Stimulated activated memory B cell treated with anti-CD40 and anti-IgM and Interleukin-4, amounts not matched to agents 10 μg/mL and 1 μg/mL and 100 μg/mL, for 72 hours (primary cell): Measurements from ENCODE around the gene MRPL53.
"Not testable (repeated sequence)": the region's sequence is repeated elsewhere in the genome, so short reads cannot be mapped to it uniquely, and the experiment has no call there.

ENCODE experiments used
- ATAC-seq: fragments of 150-1000 bp; cut with Tn5 transposase; 2 replicates; pipeline ENCODE4 v1.10.0; 2021
- H3K27ac Mint-ChIP-seq: one replicate; pipeline ENCODE4 v1.8.0; 2022; ENCODE audit warnings: mild to moderate bottlenecking, mixed read lengths
- H3K27me3 Mint-ChIP-seq: one replicate; pipeline ENCODE4 v1.8.0; 2022; ENCODE audit warnings: mixed read lengths
- H3K36me3 Mint-ChIP-seq: one replicate; pipeline ENCODE4 v1.8.0; 2022; ENCODE audit warnings: mixed read lengths
- H3K4me1 Mint-ChIP-seq: one replicate; pipeline ENCODE4 v1.8.0; 2022; ENCODE audit warnings: mixed read lengths
- H3K4me3 Mint-ChIP-seq: one replicate; pipeline ENCODE4 v1.8.0; 2022; ENCODE audit warnings: mild to moderate bottlenecking, moderate library complexity, mixed read lengths
- H3K9me3 Mint-ChIP-seq: one replicate; pipeline ENCODE4 v1.8.0; 2022; ENCODE audit warnings: mixed read lengths

The MRPL53 gene

GRCh38 chr2:74472945-74473258 lies 422 bp upstream of the MRPL53 start:
- H3K36me3 Mint-ChIP-seq = peaks cover 32% of the 10 kb centered on the region

DNA sequence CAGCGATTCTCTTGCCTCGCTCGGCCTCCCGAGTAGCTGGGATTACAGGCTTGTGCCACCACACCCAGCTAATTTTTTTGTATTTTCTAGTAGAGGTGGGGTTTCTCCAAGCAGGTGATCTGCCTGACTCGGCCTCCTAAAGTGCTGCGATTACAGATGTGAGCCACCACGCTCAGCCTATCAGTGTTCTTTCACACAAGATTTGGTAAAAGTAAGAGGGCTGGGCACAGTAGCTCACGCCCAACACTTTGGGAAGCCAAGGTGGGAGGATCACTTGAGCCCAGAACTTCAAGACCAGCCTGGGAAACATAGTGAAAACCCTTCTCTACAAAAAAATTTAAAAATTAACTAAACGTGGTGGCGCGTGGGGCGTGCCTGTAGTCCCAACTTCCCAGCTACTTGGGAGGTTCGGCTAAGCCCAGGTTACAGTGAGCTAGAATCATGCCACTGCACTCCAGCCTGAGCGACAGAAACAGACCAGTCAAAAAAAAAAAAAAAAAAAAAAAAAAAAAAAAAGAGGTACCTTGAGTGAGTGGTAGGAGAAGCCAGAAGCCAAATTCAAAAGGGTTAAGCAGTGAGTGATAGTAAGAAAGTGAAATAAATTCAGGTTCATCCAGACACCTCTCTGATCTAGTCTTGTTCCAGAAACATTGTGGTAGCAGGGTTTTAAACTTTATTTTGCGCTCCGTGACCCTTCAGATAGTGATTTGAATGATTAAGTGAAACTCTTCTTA lies 981 bp downstream of the MRPL53 start:
- Mint-ChIP-seq H3K4me1 (peaks cover 24% of the 10 kb centered on the region), H3K4me3 (peak overlapping the region; percentile 98), H3K9me3 (no peaks in the 10 kb centered on the region), H3K27me3 (no peaks in the 10 kb centered on the region), H3K27ac (peak overlapping the region; percentile 96), H3K36me3 (peaks cover 26% of the 10 kb centered on the region)
- no peak for ATAC-seq

More at GRCh38 chr2:74472945-74473258, 422 bp upstream of the MRPL53 start:
- peaks cover 24% of the 10 kb centered on the region for H3K4me1 Mint-ChIP-seq
- peak overlapping the region; percentile 96 for H3K27ac Mint-ChIP-seq
- no peak for ATAC-seq
- no peaks in the 10 kb centered on the region for H3K27me3 Mint-ChIP-seq
- H3K4me3 Mint-ChIP-seq = peak overlapping the region; percentile 98
- no peaks in the 10 kb centered on the region for H3K9me3 Mint-ChIP-seq

- Mint-ChIP-seq H3K4me1 (peaks cover 25% of the 10 kb centered on the region), H3K27ac (peak overlapping the region; percentile 78), H3K36me3 (peaks cover 26% of the 10 kb centered on the region), H3K4me3 (peak overlapping the region; percentile 63)
- not testable (repeated sequence) for ATAC-seq, H3K27me3 Mint-ChIP-seq, H3K9me3 Mint-ChIP-seq
Measured at GRCh38 chr2:74470742-74471141, 1.7 kb downstream of the MRPL53 start.

DNA sequence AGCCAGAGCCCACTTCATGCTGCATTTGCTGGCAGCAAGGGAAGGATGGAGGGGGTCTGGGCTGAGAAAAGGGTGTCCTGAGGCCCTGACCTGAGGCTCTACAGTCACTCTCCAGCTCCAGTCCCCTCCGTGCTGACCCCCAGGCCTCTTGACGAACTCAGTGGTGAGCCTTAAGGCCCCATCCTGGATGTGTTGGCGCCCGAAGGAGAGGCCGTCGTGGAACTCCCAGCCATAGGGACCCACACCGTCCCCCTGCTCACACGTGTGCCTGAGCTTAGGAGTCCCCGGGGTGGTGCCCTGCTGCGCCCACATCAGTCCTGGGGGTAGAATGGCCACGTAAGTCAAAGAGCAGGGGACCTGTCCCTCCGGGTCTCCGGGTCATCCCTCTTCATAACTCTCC lies 8.1 kb downstream of the MRPL53 start:
- Mint-ChIP-seq H3K9me3 (no peaks in the 10 kb centered on the region), H3K36me3 (peaks cover 28% of the 10 kb centered on the region), H3K4me1 (peaks cover 31% of the 10 kb centered on the region), H3K27me3 (no peaks in the 10 kb centered on the region), H3K27ac (peak overlapping the region; percentile 93), H3K4me3 (peak overlapping the region; percentile 93)
- peak; percentile 3 for ATAC-seq

DNA sequence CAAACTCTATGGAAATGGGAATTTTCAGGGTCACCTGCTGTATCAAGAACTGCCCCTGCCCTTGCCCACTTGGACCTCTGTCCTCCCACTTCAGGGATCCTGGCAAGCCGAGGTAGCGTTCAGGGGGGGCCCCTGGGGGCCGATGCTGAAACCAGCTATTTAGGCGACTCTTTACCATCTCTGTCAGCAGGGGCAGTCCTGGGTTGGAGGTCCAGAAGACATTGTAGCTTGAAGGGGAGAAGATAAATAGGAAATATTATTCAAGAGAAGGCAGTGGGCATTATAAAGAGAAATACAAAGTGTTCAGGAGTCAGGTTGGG lies 9.7 kb downstream of the MRPL53 start:
- Mint-ChIP-seq H3K27ac (peak overlapping the region; percentile 14), H3K4me1 (peaks cover 40% of the 10 kb centered on the region), H3K4me3 (no peak overlapping the region), H3K27me3 (no peaks in the 10 kb centered on the region), H3K9me3 (no peaks in the 10 kb centered on the region), H3K36me3 (peaks cover 28% of the 10 kb centered on the region)
- ATAC-seq = no peak

DNA sequence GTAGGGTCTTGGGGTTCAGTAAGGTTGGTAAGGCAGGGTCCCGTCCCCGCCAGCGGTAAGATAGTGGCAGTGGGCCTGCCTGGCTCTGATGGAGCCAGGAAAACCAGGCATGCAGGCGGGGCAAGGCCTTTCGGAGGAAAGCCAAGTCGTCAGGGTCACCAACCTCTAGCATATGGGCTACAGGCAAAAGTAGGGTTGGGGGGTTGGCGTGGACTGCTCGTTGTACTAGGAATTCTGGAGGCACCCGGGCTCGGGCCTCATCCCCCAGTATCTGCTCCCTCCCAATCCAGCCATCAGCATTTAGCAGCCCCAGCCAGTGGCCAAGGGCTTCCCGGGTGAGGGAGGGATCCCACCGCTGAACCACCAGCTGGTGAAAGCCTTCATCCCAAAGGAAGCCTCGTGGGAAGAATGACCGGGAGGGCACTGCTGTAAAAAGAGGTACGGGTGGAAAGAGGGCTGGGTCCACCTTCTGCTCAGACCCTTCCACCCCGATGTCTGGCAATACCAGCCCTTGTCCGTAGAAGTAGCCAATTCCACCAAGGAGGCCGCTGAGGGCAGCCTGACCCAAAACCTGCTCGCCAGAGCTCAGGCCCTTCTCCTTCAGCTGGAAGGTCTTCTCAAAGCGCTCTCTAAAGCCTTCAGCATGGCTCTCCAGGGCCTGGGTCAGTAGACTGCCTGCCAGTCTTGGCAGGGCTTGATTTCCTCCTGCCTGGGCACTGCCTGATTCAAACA lies 10.3 kb downstream of the MRPL53 start:
- ATAC-seq = no peak
- H3K4me1 Mint-ChIP-seq = peaks cover 42% of the 10 kb centered on the region
- no peaks in the 10 kb centered on the region for H3K9me3 Mint-ChIP-seq
- H3K27me3 Mint-ChIP-seq = no peaks in the 10 kb centered on the region
- peaks cover 28% of the 10 kb centered on the region for H3K36me3 Mint-ChIP-seq
- no peak overlapping the region for H3K4me3 Mint-ChIP-seq
- H3K27ac Mint-ChIP-seq = peak overlapping the region; percentile 14

GRCh38 chr2:74461187-74462053 lies 11.1 kb downstream of the MRPL53 start:
- ATAC-seq = no peak
- no peaks in the 10 kb centered on the region for H3K27me3 Mint-ChIP-seq
- no peak overlapping the region for H3K4me3 Mint-ChIP-seq
- no peak overlapping the region for H3K27ac Mint-ChIP-seq
- H3K36me3 Mint-ChIP-seq = peaks cover 30% of the 10 kb centered on the region
- H3K4me1 Mint-ChIP-seq = peaks cover 50% of the 10 kb centered on the region
- no peaks in the 10 kb centered on the region for H3K9me3 Mint-ChIP-seq

- H3K36me3 Mint-ChIP-seq = peaks cover 42% of the 10 kb centered on the region
- peaks cover 56% of the 10 kb centered on the region for H3K4me1 Mint-ChIP-seq
- peak overlapping the region; percentile 74 for H3K4me3 Mint-ChIP-seq
- H3K27me3 Mint-ChIP-seq, ATAC-seq, H3K9me3 Mint-ChIP-seq: not testable (repeated sequence)
- peak overlapping the region; percentile 96 for H3K27ac Mint-ChIP-seq
Measured at GRCh38 chr2:74460187-74460586, 12.3 kb downstream of the MRPL53 start.

DNA sequence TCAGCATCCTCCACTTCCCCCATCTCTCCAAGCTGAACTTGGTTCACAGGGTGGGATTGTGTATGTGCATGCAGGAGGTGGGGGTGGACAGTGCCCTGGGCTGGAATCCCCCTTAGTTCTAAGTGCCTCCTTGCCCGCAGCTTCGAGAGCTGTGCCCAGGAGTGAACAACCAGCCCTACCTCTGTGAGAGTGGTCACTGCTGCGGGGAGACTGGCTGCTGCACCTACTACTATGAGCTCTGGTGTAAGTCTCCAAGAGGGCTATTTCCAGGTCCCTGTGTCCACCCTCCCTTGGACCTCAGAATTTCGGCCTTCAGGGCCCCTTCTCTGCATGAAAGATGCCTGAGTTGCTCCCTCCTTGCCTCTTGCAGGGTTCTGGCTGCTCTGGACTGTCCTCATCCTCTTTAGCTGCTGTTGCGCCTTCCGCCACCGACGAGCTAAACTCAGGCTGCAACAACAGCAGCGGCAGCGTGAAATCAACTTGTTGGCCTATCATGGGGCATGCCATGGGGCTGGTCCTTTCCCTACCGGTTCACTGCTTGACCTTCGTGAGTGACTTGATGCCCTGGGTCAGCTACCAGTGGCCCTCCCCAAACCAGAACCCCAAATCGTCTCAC lies 12.9 kb downstream of the MRPL53 start:
- not testable (repeated sequence) for H3K27me3 Mint-ChIP-seq, ATAC-seq, H3K9me3 Mint-ChIP-seq
- H3K27ac Mint-ChIP-seq = peak overlapping the region; percentile 96
- peaks cover 44% of the 10 kb centered on the region for H3K36me3 Mint-ChIP-seq
- H3K4me1 Mint-ChIP-seq = peaks cover 62% of the 10 kb centered on the region
- H3K4me3 Mint-ChIP-seq = peak overlapping the region; percentile 74

GRCh38 chr2:74458938-74459363 lies 13.5 kb downstream of the MRPL53 start:
- peak overlapping the region; percentile 91 for H3K4me3 Mint-ChIP-seq
- ATAC-seq = no peak
- H3K4me1 Mint-ChIP-seq = peaks cover 66% of the 10 kb centered on the region
- H3K27me3 Mint-ChIP-seq = no peaks in the 10 kb centered on the region
- H3K36me3 Mint-ChIP-seq = peaks cover 44% of the 10 kb centered on the region
- no peaks in the 10 kb centered on the region for H3K9me3 Mint-ChIP-seq
- peak overlapping the region; percentile 96 for H3K27ac Mint-ChIP-seq

- ATAC-seq = peak; percentile 95
- H3K27ac Mint-ChIP-seq = peak within 1 kb of the TSS; percentile 96
- H3K36me3 Mint-ChIP-seq = peaks cover 44% of the 10 kb centered on the region
- H3K4me3 Mint-ChIP-seq = peak within 1 kb of the TSS; percentile 91
- H3K4me1 Mint-ChIP-seq = peaks cover 64% of the 10 kb centered on the region
- H3K27me3 Mint-ChIP-seq = no peaks in the 10 kb centered on the region
- no peaks in the 10 kb centered on the region for H3K9me3 Mint-ChIP-seq
Measured at GRCh38 chr2:74458132-74458937, 14.1 kb downstream of the MRPL53 start, which contains the start of gene WBP1. TSS of gene WBP1 (plus strand) at chr2:74458438. CDS start at chr2:74458603, 165 bp downstream.

DNA sequence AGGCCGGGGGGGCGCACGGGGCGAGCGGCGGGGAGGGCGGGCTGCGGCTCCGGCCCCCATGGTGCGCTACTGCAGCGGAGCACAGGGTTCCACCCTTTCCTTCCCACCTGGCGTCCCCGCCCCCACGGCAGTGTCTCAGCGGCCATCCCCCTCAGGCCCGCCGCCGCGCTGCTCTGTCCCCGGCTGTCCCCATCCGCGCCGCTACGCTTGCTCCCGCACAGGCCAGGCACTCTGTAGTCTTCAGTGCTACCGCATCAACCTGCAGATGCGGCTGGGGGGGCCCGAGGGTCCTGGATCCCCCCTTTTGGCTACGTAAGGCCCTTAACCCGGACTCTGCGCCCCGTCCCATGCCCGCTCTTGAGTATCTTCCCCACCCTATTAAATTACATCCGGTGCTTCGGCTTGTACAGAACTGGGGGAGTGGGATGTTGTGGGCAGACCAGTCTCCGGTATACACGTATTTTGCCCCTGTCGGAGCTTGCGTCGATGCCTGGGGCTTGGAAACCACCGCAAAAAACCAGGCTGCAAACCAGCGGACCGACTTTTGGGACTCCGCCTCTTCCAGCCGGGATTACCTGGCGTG lies 14.8 kb downstream of the MRPL53 start:
- peak; percentile 76 for ATAC-seq
- H3K4me3 Mint-ChIP-seq = peak overlapping the region; percentile 91
- H3K36me3 Mint-ChIP-seq = peaks cover 37% of the 10 kb centered on the region
- no peaks in the 10 kb centered on the region for H3K27me3 Mint-ChIP-seq
- H3K4me1 Mint-ChIP-seq = peaks cover 63% of the 10 kb centered on the region
- H3K9me3 Mint-ChIP-seq = no peaks in the 10 kb centered on the region
- H3K27ac Mint-ChIP-seq = peak overlapping the region; percentile 96

DNA sequence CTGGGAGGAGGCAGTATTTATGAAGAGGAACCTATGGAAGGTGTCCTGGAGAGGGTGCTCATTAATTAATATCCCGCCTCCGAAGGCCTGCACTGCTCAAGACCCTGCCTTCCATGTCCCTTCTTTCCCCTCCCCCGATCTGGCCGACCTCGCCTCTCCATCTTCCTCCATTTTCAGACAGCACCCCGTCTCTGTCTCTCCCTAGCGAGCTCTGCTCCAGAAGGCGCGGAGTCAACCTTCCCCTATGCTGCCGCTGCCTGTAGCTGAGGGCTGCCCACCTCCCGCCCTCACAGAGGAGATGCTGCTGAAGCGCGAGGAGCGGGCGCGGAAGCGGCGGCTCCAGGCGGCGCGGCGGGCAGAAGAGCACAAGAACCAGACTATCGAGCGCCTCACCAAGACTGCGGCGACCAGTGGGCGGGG lies 15.3 kb downstream of the MRPL53 start:
- Mint-ChIP-seq H3K27ac (peak overlapping the region; percentile 96), H3K27me3 (no peaks in the 10 kb centered on the region), H3K4me1 (peaks cover 62% of the 10 kb centered on the region), H3K36me3 (peaks cover 32% of the 10 kb centered on the region), H3K4me3 (peak overlapping the region; percentile 91), H3K9me3 (no peaks in the 10 kb centered on the region)
- no peak for ATAC-seq
